22Rv1 (cell line): ENCODE data around the gene MATN3.
A peak's percentile ranks its signal among the peaks of the same experiment; 100 is the strongest.

Experiments used
- CTCF ChIP-seq: fragments of 450-650 bp; IDR thresholded peaks from 2 replicates; pipeline ENCODE4 v1.5.1; 2017; ENCODE audit warnings: mild to moderate bottlenecking
- ZFX ChIP-seq: fragments of 450-650 bp; IDR thresholded peaks from 2 replicates; pipeline ENCODE4 v1.6.1; 2017; ENCODE audit warnings: antibody characterized with exemption, borderline replicate concordance

GRCh38 chr2:19955544-19956422, 56.7 kb downstream of the MATN3 start:
- no peak for TF ChIP-seq ZFX
- TF ChIP-seq CTCF = peak; percentile 94
